ENCODE measurements around the gene FGD6. TPM values are rescaled to one million over a fixed set of nuclear protein-coding genes. Genes with fewer than 3 reads are reported as not detected.
"Not testable (repeated sequence)": the region's sequence is repeated elsewhere in the genome, so short reads cannot be mapped to it uniquely, and the experiment has no call there.

The FGD6 gene
- total and polyA plus RNA-seq, 9 donors, result 4.5 to 18.7 (median 15.2) TPM

DNA sequence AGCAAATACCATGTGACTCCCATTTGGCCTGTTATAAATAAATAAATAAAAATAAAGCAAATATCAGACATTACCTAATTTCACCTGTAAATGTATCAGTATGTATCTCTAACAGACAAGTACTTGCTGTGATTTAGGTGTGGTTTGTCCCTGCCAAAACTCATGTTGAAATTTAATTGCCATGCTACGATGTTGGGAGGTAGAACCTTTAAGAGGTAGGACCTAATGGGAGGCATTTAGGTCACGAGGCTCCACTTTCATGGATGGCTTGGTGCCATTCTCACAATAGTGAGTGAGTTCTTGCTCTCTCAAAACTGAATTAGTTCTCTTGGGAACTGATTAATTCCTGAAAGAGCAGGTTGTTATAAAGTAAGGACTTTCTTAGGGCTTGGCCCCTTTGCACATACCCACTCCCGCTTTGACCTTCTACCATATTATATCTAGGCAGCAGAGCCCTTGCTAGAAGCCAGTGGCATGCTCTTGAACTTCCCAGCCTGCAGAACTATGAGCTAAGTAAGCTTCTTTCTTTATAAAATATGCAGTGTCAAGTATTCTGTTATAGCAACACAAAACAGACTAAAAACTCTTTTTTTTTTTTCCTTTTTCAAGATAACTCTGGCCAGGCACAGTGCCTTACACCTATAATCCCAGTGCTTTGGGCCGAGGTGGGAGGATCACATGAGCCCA, 26.4 kb upstream of the FGD6 start:
- TF ChIP-seq EP300 (IDR thresholded peaks at IDR 0.05) (no peak), POLR2A (IDR thresholded peaks at IDR 0.05) (no peak)
- TF ChIP-seq, protein P1, sequence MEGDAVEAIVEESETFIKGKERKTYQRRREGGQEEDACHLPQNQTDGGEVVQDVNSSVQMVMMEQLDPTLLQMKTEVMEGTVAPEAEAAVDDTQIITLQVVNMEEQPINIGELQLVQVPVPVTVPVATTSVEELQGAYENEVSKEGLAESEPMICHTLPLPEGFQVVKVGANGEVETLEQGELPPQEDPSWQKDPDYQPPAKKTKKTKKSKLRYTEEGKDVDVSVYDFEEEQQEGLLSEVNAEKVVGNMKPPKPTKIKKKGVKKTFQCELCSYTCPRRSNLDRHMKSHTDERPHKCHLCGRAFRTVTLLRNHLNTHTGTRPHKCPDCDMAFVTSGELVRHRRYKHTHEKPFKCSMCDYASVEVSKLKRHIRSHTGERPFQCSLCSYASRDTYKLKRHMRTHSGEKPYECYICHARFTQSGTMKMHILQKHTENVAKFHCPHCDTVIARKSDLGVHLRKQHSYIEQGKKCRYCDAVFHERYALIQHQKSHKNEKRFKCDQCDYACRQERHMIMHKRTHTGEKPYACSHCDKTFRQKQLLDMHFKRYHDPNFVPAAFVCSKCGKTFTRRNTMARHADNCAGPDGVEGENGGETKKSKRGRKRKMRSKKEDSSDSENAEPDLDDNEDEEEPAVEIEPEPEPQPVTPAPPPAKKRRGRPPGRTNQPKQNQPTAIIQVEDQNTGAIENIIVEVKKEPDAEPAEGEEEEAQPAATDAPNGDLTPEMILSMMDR (IDR thresholded peaks at IDR 0.05), result no peak
- H3K27ac ChIP-seq, result no peak overlapping the region
- H3K9me3 ChIP-seq, result no peaks in the 10 kb centered on the region
- intact Hi-C loops (cut with DNase I), result no loop called here
- H3K27me3 ChIP-seq, result no peaks in the 10 kb centered on the region
- H3K36me3 ChIP-seq, result no peaks in the 10 kb centered on the region
- WGBS, 3 donors, result 93 to 97% (median 94%) methylated on average over 4 of the region's 4 CpGs
- DNase-seq, result no peak
- H3K4me1 ChIP-seq (ENCODE audit: insufficient read depth), result peaks cover 4% of the 10 kb centered on the region
- H3K4me3 ChIP-seq, result no peak overlapping the region

GRCh38 chr12:95241761-95242506, 24.7 kb upstream of the FGD6 start:
- Histone ChIP-seq H3K27me3 (no peaks in the 10 kb centered on the region), H3K4me1 (ENCODE audit: insufficient read depth) (peaks cover 6% of the 10 kb centered on the region), H3K27ac (no peak overlapping the region), H3K36me3 (no peaks in the 10 kb centered on the region), H3K9me3 (no peaks in the 10 kb centered on the region), H3K4me3 (no peak overlapping the region)
- DNase-seq, result no peak
- WGBS, 3 donors, result 91 to 94% (median 93%) methylated on average over 4 of the region's 4 CpGs
- TF ChIP-seq POLR2A (IDR thresholded peaks at IDR 0.05) (no peak), EP300 (IDR thresholded peaks at IDR 0.05) (no peak)
- TF ChIP-seq, protein P1 (IDR thresholded peaks at IDR 0.05), result no peak
- intact Hi-C loops (cut with DNase I), result no loop called here

- 84 to 89% (median 85%) methylated on average over 6 of the region's 6 CpGs for WGBS, 3 donors
- H3K27ac ChIP-seq; H3K9me3 ChIP-seq; DNase-seq; H3K27me3 ChIP-seq; H3K4me1 ChIP-seq (ENCODE audit: insufficient read depth); H3K36me3 ChIP-seq; intact Hi-C loops (cut with DNase I); H3K4me3 ChIP-seq: not testable (repeated sequence)
Measured at GRCh38 chr12:95241138-95241537, 23.9 kb upstream of the FGD6 start.

- intact Hi-C loops (cut with DNase I), result no loop called here
- Histone ChIP-seq H3K36me3 (no peaks in the 10 kb centered on the region), H3K4me3 (no peak overlapping the region), H3K4me1 (ENCODE audit: insufficient read depth) (peaks cover 5% of the 10 kb centered on the region), H3K27me3 (no peaks in the 10 kb centered on the region), H3K27ac (no peak overlapping the region), H3K9me3 (no peaks in the 10 kb centered on the region)
- no peak for TF ChIP-seq POLR2A (IDR thresholded peaks at IDR 0.05)
- DNase-seq, result no peak
- 64 to 72% (median 66%) methylated on average over 2 of the region's 2 CpGs for WGBS, 3 donors
Measured at GRCh38 chr12:95240556-95240955, 23.3 kb upstream of the FGD6 start.

DNA sequence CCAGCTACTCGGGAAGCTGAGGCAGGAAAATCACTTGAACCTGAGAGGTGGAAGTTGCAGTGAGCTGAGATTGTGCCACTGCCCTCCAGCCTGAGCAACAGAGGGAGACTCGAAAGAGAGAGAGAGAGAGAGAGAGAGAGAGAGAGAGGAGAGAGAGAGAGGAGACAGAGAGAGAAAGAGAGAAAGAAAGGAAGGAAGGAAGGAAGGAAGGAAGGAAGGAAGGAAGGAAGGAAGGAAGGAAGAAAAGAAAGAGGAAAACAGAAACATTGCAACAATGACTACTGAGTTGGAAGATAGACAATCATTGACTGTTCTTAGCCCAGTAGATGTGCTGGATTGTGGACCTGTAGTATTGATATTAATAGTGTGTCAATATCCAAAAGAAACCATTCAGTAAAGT, 22.6 kb upstream of the FGD6 start:
- H3K9me3 ChIP-seq; H3K27me3 ChIP-seq; H3K36me3 ChIP-seq; H3K4me1 ChIP-seq (ENCODE audit: insufficient read depth); H3K27ac ChIP-seq; H3K4me3 ChIP-seq; intact Hi-C loops (cut with DNase I); DNase-seq: not testable (repeated sequence)
- 78 to 94% (median 88%) methylated on average over 2 of the region's 2 CpGs for WGBS, 3 donors

DNA sequence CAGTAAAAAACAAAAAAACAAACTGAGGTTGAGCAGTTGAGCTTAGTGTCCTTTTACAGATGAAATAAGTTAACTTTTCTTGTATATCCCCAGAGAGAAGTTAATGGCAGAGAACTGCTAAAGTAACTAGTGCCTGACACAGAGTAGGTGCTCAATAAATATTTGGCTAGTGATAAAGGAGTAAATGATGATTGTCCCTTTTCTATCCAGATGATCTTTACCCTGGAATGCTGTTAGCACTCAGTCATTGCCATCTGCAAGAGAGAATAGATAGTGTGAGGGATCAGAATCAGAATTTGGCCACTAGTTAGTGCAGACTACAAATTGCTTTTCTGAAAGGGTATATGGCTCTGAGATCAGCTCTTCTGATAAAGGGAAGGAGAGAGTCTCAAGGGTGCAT, 21.9 kb upstream of the FGD6 start:
- Histone ChIP-seq H3K9me3 (no peaks in the 10 kb centered on the region), H3K36me3 (no peaks in the 10 kb centered on the region), H3K4me3 (no peak overlapping the region), H3K27me3 (no peaks in the 10 kb centered on the region), H3K27ac (no peak overlapping the region), H3K4me1 (ENCODE audit: insufficient read depth) (peaks cover 5% of the 10 kb centered on the region)
- intact Hi-C loops (cut with DNase I), result no loop called here
- TF ChIP-seq POLR2A (IDR thresholded peaks at IDR 0.05) (no peak), EP300 (IDR thresholded peaks at IDR 0.05) (no peak)
- TF ChIP-seq, protein P1 (IDR thresholded peaks at IDR 0.05), result no peak
- no peak for DNase-seq

Measured in ovary (tissue), 9 donors.